ENCODE measurements around the gene ANGPTL2.

The ANGPTL2 gene

GRCh38 chr9:127045148-127045547, 77.3 kb downstream of the ANGPTL2 start:
- no peak for DNase-seq

- DNase-seq, result no peak
These were observed 82.9 kb downstream of the ANGPTL2 start for GRCh38 chr9:127039492-127039891.

GRCh38 chr9:127038531-127038930, 83.9 kb downstream of the ANGPTL2 start:
- DNase-seq, result no peak

Measured in NCI-H345 (cell line).